PC-9 (cell line): Measurements from ENCODE around the gene REEP6. TPM values are rescaled to one million over a fixed set of nuclear protein-coding genes. Genes with fewer than 3 reads are reported as not detected.
A peak's percentile ranks its signal among the peaks of the same experiment; 100 is the strongest.

Experiments used
- BruUV-seq: library from RNA; stranded (reverse); fragments of 400-500 nt; replicated peaks from 2 replicates; lab custom pipeline; 2021; lab: Mats Ljungman, UMichigan
- CTCF ChIA-PET: fragments of 300-600 bp; sonication (Branson Sonifier 250); formaldehyde crosslinking; loops from one replicate; lab custom pipeline; 2022; ENCODE audit warnings: antibody characterized with exemption; lab: Charles Lee
- POLR2A ChIA-PET: fragments of 300-600 bp; sonication (Branson Sonifier 250); formaldehyde crosslinking; loops from one replicate; lab custom pipeline; 2022; ENCODE audit warnings: antibody characterized with exemption; ENCODE audit not compliant: unreplicated experiment; lab: Charles Lee
- DNase-seq, 2 experiments: peaks; one replicate each; pipeline versions ENCODE4 v3.0.0 to v3.0.0-alpha.2; 2015 to 2022; ENCODE audit warnings: mixed read lengths in 1 of 2
- H2AFZ ChIP-seq: fragments of 200-600 bp; sonication (generic); 2 replicates; pipeline ENCODE4 v1.8.1; 2017; ENCODE audit warnings: antibody characterized with exemption
- H3F3A ChIP-seq: fragments of 200-600 bp; sonication (generic); 2 replicates; pipeline ENCODE4 v1.8.1; 2017; ENCODE audit warnings: antibody characterized with exemption, mild to moderate bottlenecking, low read depth; ENCODE audit not compliant: insufficient read depth
- H3K27ac ChIP-seq: fragments of 200-600 bp; sonication (generic); 2 replicates; pipeline ENCODE4 v1.6.1; 2016; ENCODE audit warnings: mixed run types
- H3K27me3 ChIP-seq: fragments of 200-600 bp; sonication (generic); 2 replicates; pipeline ENCODE4 v1.6.1; 2016; ENCODE audit warnings: low read depth, mixed run types; ENCODE audit not compliant: insufficient read depth
- H3K36me3 ChIP-seq: fragments of 200-600 bp; sonication (generic); 2 replicates; pipeline ENCODE4 v1.6.1; 2016; ENCODE audit warnings: low read depth, mixed run types
- H3K4me1 ChIP-seq: fragments of 200-600 bp; sonication (generic); replicated peaks from 2 replicates; pipeline ENCODE4 v1.6.1; 2016; ENCODE audit warnings: mixed run types; ENCODE audit not compliant: insufficient read depth
- H3K4me2 ChIP-seq: fragments of 200-600 bp; sonication (generic); 2 replicates; pipeline ENCODE4 v1.6.1; 2017; ENCODE audit warnings: mixed run types
- H3K4me3 ChIP-seq: fragments of 200-600 bp; sonication (generic); 2 replicates; pipeline ENCODE4 v1.6.1; 2016; ENCODE audit warnings: mixed run types
- H3K79me2 ChIP-seq: fragments of 200-600 bp; sonication (generic); 2 replicates; pipeline ENCODE4 v1.6.1; 2017; ENCODE audit warnings: low read depth, mixed run types
- H3K9me2 ChIP-seq: fragments of 200-600 bp; sonication (generic); 2 replicates; pipeline ENCODE4 v1.8.1; 2017; ENCODE audit warnings: mild to moderate bottlenecking; ENCODE audit not compliant: insufficient read depth
- H3K9me3 ChIP-seq: fragments of 200-600 bp; sonication (generic); 2 replicates; pipeline ENCODE4 v1.8.1; 2016; ENCODE audit warnings: low read depth; ENCODE audit not compliant: insufficient read depth
- H4K20me1 ChIP-seq: fragments of 200-600 bp; sonication (generic); 2 replicates; pipeline ENCODE4 v1.8.1; 2017; ENCODE audit not compliant: insufficient read depth
- CTCF ChIP-seq: fragments of 200-600 bp; sonication (generic); conservative IDR thresholded peaks from 2 replicates; pipeline ENCODE4 v1.6.1; 2017; ENCODE audit warnings: mixed run types, antibody characterized with exemption, mild to moderate bottlenecking, moderate library complexity
- EZH2 ChIP-seq: fragments of 200-600 bp; sonication (generic); IDR thresholded peaks from 2 replicates; pipeline ENCODE4 v1.8.0; 2017; ENCODE audit warnings: antibody characterized with exemption, low read depth
- intact Hi-C: fragments of 100-400 bp; cut with micrococcal nuclease; formaldehyde crosslinking; loops from one replicate; pipeline ENCODE4 v1.10.0; 2022; ENCODE audit not compliant: unreplicated experiment
- total RNA-seq: library from RNA; stranded (reverse); gene quantifications from 2 replicates; pipeline ENCODE4 v1.2.3, GENCODE V29; 2021

REEP6 gene
- total RNA-seq, 1 experiment from 2014 or later, result 39.5 TPM

GRCh38 chr19:1467490-1468273, 23.3 kb upstream of the REEP6 start:
- no peaks in the 10 kb centered on the region for H3K27me3 ChIP-seq

GRCh38 chr19:1468274-1468820, 22.6 kb upstream of the REEP6 start:
- TF ChIP-seq CTCF, result no peak
- no peak for TF ChIP-seq EZH2
- Histone ChIP-seq H3K9me3 (no peaks in the 10 kb centered on the region), H3K27me3 (no peaks in the 10 kb centered on the region), H2AFZ (no peak overlapping the region), H3K9me2 (no peaks in the 10 kb centered on the region), H3K36me3 (no peaks in the 10 kb centered on the region), H3K4me2 (peak overlapping the region; percentile 47; the same call in 1 of the 2 replicates), H3K4me1 (no peaks in the 10 kb centered on the region), H3K4me3 (no peak overlapping the region), H3F3A (no peaks in the 10 kb centered on the region), H4K20me1 (no peaks in the 10 kb centered on the region; the same call in none of the 2 replicates), H3K79me2 (no peaks in the 10 kb centered on the region), H3K27ac (no peak overlapping the region)
- intact Hi-C loops, result no loop called here
- no peak for DNase-seq
- ChIA-PET CTCF (no interaction called here), POLR2A (no interaction called here)
- no TSS peak for BruUV-seq

More at GRCh38 chr19:1467490-1468273, 23.3 kb upstream of the REEP6 start:
- no TSS peak for BruUV-seq
- H3K9me3 ChIP-seq, result no peaks in the 10 kb centered on the region
- intact Hi-C loops, result no loop called here
- no peaks in the 10 kb centered on the region for H3K4me1 ChIP-seq
- no peaks in the 10 kb centered on the region for H3F3A ChIP-seq
- no peak overlapping the region for H3K4me2 ChIP-seq
- no peak for TF ChIP-seq EZH2
- no peak for TF ChIP-seq CTCF
- H3K27ac ChIP-seq, result no peak overlapping the region
- no peaks in the 10 kb centered on the region; the same call in none of the 2 replicates for H4K20me1 ChIP-seq
- no peak overlapping the region for H3K4me3 ChIP-seq
- H2AFZ ChIP-seq, result no peak overlapping the region
- DNase-seq, result no peak
- POLR2A ChIA-PET, result no interaction called here
- H3K36me3 ChIP-seq, result no peaks in the 10 kb centered on the region
- CTCF ChIA-PET, result no interaction called here
- H3K79me2 ChIP-seq, result no peaks in the 10 kb centered on the region
- no peaks in the 10 kb centered on the region for H3K9me2 ChIP-seq

GRCh38 chr19:1468821-1469254, 22.1 kb upstream of the REEP6 start:
- no peak overlapping the region for H3K4me3 ChIP-seq
- H3F3A ChIP-seq, result no peaks in the 10 kb centered on the region
- H2AFZ ChIP-seq, result no peak overlapping the region
- no peak overlapping the region for H3K27ac ChIP-seq
- H4K20me1 ChIP-seq, result no peaks in the 10 kb centered on the region; the same call in none of the 2 replicates
- TF ChIP-seq CTCF, result no peak; the same call in 1 of the 2 replicates
- no peak for TF ChIP-seq EZH2
- ChIA-PET CTCF (no interaction called here), POLR2A (no interaction called here)
- BruUV-seq, result no TSS peak
- no peaks in the 10 kb centered on the region for H3K9me3 ChIP-seq
- intact Hi-C loops, result no loop called here
- H3K4me1 ChIP-seq, result no peaks in the 10 kb centered on the region
- no peaks in the 10 kb centered on the region for H3K36me3 ChIP-seq
- no peaks in the 10 kb centered on the region for H3K27me3 ChIP-seq
- no peaks in the 10 kb centered on the region for H3K79me2 ChIP-seq
- H3K9me2 ChIP-seq, result no peaks in the 10 kb centered on the region
- DNase-seq, result no peak
- H3K4me2 ChIP-seq, result peak overlapping the region; percentile 47; the same call in 1 of the 2 replicates
